GM10847 (cell line): Measurements from ENCODE around the gene HERPUD1.

ENCODE experiments used
- POLR2A ChIP-seq: IDR thresholded peaks from 2 replicates; pipeline ENCODE4 v1.6.1; 2011; ENCODE audit not compliant: insufficient read length; ENCODE audit errors: extremely low read depth

The HERPUD1 gene

DNA sequence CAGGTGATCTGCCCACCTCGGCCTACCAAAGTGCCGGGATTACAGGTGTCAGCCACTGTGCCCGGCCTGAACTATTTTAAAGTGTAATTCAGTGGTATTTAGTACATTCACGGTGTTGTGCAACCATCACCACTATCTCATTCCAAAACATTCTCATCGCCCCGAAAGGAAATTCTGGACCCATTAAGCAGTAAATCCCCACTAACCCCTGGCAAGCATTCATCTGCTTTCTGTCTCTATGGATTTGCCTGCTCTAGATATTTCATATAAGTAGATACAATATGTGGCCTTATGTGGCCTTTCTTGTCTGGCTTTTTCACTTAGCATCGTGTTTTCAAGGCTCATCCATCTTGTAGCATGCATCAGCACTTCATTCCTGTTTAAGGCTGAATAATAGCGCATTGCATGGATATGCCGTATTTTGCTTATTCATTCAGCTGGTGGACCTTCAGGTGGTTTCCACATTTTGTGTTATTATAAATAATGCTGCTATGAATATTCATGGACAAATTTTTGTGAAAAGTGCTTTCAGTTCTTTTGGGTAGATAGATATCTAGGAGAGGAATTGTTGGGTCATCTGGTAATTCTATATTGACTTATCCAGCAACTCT is 8.4 kb upstream of the HERPUD1 start:
- TF ChIP-seq POLR2A = no peak

DNA sequence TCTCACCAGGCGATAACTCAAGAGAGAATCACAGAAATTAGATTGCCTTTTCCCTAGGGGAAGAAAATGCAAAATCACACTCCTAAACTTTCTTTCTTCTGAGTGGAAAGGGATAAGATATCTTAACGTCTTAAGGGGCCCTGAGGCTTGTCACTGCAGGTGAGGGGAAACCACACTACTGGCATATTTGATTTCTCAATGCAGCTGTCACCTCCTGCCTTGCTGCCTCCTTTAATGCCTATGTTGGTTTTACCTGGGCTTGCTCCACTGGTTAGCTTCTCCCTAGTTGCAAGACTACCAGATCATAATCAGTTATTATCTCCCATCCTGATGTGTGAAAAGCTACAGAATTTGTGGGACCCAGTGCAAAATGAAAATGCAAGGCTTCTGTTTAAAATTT is 4.5 kb upstream of the HERPUD1 start:
- no peak for TF ChIP-seq POLR2A

DNA sequence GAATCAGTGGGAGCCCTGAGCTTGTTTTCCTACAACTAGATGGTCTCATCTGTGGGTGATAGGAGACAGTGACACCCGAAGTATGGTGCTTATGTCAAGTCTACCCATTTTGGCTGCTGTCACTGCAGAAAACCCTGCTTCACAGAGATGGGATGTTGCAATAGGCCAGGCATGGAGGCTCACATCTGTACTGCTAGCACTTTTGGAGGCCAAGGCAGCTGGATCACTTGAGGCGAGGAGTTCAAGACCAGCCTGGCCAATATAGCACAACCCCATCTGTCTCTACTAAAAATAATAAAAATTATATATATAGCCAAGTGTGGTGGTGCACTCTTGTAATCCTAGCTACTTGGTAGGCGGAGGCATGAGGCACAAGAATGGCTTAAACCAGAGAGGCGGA is 2.3 kb upstream of the HERPUD1 start:
- TF ChIP-seq POLR2A = no peak

DNA sequence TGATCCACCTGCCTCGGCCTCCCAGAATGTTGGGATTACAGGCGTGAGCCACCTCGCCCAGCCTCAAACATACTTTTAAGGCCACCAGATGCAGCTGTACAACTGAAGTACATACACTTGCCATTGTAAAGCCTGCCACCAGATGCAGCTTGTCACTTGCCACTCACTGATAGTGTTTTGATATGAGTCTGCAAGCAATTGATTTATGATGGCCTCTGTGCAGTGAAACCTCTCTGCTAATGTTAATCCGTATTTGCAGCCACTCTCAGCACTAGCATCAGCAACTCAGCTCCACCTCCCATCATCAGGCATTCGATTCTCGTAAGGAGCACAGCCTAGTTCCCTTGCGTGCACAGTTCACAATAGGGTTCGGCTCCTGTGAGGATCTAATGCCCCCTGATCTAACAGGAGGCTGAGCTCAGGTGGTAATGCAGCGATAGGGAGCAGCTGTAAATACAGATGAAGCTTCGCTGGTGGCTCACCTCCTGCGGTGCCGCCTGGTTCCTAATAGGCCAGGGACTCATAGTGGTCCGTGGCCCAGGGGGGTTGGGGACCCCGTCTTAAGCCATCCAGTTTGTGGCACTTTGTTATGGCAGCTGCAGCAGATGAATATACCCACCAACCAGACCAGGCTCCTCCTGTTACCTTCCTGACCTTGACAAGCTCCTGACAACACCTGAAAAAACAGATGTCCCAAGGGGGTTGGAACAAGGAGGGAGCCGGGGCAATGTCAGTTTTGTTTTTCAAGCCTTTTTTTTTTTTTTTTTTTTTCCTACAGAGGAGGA is 1.3 kb upstream of the HERPUD1 start:
- no peak for TF ChIP-seq POLR2A

DNA sequence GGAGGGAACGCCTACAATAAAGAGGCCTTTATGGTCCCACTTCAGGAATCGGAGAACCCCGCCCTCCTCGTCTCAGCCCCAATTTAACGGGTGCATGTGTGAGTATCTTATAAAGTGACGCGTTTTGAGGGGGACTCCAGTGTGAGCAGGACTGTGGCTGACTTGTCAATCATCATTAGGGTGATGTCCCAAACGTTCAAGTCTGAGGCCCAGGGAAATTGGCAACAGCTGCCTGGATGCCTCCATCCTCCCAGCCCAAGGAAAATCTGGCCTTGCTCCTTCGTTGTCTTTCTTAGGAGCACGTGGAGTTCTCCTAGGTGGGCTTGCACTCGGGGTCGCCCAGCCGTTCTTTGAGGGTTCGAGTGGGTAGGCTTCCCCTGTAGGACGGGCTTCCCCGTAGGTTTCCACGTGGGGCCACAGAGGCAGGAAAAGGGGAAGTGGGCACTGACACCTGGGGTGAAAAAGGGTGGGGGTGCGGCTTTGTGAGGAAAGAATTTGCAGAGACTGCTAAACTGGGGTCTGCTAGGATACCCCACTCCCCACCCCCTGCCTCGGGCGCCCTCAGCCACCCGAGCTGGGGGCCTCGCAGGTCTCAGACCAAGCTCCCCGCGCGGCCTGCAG is 561 bp upstream of the HERPUD1 start:
- TF ChIP-seq POLR2A = no peak

DNA sequence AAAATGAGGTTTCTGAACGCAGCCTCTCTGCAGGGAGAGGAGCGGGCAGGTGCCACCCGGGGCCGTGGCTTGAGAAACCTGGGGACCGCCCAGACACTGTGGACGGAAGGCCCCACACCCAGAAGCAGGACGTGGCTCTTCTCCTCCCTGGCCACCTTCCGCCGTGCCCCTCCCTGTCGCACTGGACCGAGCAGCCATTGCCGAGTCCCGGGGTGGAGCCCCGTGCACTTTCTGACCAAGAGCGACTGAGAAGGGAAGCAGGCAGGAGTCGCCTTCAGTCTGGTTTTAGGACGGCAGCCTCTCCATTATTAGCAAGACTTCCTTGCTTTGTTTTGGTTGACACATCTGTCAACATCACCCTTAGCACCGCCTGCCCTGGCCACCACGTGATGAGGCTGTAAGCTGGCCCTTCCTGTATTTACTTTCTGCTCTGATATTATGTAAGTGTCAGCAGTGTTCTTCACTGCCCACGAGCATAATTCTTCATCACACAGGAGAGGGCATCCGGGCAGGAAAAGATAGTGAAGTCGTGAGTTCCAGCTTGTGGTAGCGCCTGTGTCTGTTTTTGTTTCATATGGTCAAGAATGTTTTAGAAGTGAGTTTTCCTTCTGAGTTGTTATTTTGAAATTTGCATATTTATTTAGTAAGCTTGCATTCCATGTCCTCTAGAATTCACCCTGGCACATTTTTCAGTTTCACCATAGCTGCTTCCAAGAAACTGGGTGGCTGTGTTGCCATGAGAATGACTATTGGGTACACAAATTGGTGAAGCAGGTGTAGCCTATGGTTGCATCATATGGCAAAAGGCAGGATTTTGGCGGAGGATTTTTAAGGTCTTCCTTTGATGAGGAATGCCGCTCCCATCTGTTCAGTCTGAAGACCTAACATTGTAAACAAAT is 1.0 kb downstream of the HERPUD1 start:
- peak; percentile 23 for TF ChIP-seq POLR2A

DNA sequence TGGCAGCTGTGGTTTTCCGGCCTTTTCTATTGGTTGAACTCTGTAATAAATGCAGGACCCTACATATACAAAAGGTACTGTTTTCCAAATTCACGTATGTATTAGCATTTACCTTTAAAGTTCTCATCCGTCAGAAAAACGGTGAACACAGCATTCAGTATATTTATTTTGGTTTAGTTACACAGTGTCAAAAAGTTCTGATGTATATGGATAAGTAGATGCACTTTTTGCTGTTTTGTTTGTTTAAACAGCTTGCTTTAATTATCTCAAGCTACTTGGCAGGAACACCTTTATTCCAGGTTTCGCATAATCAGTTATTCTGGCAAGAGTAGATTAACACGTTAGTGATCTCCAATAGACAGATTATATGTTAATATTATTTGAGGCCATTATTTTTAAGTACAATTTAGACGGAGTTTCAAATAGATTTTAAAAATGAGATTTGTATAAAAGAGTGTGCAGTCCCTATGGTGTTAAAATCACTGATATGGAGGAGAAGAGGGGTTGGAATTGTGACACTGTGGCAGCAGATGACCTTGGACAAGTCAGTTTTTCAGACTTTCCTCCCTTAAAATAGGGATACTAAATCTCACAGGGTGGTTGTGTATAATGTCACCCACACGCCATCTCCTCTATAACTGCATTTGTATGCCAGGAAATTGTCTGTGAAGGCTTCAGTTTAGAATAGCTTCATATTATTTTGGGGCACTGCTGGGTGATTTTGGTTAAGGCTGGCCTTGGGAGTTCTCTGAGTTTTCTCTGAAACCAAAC is 2.1 kb downstream of the HERPUD1 start:
- TF ChIP-seq POLR2A = no peak

DNA sequence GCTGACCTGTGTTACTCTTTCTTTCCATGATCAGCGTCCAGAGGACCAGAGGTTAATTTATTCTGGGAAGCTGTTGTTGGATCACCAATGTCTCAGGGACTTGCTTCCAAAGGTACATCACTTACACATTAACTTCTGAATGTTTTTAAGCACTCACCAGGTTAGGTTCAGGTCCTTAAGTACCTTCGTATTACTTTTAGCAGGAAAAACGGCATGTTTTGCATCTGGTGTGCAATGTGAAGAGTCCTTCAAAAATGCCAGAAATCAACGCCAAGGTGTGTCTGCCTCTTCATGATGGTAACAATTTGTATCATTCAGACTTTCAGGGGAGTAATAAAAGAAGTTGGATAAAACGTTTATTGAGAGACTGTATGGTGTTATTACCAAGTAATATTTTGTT is 3.3 kb downstream of the HERPUD1 start:
- no peak for TF ChIP-seq POLR2A

DNA sequence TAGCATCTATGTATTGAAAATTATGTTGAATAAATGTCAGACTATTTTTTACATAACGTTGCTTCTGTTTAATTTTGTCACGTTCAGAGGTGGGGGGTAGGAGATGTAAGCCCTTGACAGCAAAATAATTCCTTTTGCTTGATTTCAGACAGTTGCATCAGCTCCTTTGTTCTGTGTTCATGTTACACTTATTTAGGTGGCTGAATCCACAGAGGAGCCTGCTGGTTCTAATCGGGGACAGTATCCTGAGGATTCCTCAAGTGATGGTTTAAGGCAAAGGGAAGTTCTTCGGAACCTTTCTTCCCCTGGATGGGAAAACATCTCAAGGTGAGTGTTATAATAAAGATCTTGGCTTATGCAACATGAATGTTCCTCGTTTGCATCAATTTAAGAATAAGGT is 4.5 kb downstream of the HERPUD1 start:
- TF ChIP-seq POLR2A = no peak

DNA sequence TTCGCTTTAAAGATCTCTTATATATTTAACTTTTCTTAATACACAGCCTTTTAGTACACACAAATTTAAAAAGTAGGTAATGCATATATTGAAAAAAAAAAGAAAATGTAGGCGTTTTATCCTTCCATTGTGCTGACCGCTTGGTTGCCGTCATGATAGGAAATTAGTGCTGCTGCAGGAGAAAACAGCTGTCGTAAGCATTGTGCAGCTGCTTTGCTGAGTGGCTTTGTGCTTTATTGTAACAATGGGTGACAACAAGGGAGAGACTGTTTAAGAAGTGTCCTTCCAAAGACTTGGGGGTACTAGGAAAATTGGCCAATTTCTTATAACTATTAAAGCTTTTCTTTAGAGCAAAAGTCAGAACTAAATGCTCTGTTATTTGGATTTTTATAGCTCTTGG is 5.0 kb downstream of the HERPUD1 start:
- TF ChIP-seq POLR2A = no peak

DNA sequence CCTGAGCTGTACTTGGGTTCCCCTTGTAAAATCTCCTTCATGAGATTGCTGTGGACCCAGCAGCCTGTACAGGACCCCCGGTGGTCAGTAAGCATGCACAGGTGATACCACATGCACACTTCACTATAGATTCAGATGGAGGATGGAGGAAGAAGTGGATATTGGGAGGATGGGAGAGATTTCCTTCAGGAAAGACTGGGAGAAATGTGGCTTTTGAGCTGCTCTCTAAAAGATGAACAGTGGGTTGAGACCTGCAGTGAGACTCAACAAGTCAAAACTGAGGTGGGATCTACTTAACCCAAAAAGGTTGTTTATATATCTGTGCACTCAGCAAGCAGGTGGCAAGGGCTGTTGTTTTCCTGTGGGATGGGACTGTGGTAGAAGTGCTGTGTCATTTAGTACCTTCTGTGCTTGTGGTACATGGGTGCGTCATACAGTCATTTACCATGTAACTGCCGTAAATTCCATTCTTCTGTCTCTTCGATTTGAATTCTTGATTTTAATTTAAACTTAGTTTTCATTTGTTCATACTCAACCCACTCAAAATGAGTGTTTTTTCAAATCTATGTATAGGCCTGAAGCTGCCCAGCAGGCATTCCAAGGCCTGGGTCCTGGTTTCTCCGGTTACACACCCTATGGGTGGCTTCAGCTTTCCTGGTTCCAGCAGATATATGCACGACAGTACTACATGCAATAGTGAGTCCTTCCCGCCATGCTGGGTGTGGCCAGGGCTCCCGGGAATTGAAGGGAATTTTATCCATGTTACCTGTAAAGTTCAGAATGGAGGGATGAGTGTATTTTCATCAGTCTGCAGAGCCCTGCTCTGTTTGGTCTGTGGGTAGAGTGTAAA is 6.9 kb downstream of the HERPUD1 start:
- no peak for TF ChIP-seq POLR2A

DNA sequence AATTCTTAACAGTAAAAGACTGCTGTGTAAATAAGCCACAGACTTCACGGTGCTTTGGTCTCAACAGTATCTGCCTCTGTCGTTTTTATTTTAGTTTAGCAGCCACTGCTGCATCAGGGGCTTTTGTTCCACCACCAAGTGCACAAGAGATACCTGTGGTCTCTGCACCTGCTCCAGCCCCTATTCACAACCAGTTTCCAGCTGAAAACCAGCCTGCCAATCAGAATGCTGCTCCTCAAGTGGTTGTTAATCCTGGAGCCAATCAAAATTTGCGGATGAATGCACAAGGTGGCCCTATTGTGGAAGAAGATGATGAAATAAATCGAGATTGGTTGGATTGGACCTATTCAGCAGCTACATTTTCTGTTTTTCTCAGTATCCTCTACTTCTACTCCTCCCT is 7.9 kb downstream of the HERPUD1 start:
- TF ChIP-seq POLR2A = no peak

DNA sequence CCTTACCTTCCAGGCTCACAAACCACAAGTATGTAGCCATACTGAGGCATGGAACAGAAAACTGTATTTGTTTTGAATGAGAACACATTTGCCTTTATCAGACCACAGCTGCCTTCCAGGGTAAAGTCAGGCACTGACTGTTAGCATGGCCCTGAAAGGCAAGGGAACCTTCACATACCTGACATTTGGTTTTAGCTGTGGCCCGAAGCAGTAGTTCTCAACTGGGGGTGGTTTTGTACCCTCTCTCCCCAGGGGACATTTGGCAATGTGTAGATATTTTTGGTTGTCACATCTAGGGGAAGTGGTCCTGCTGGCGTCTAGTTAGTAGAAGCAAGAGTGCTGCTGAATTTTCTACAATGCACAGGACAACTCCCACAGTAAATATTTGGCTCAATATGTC is 9.2 kb downstream of the HERPUD1 start:
- TF ChIP-seq POLR2A = no peak

DNA sequence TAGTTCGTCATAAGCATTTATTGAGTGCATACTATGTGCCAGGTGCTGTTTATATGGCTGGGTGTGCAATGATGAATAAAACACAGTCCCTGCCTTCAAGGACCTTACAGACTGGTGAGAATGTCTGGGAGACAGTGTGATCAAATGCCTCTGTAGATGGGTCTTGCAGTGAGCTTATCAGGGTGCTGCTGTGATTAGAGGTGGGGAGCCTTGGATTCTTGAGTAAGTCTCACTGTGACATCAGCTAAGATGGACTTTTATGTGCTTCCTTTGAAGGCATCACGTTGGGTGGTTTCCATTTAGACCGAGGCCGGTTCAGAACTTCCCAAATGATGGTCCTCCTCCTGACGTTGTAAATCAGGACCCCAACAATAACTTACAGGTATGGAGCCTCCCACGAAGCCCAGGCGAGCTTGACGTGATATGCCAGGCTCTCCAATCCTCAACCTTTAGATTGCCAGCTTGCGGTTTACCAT is 10.0 kb downstream of the HERPUD1 start:
- TF ChIP-seq POLR2A = no peak
